Stimulated activated CD4-positive, alpha-beta T cell treated with anti-CD3 and anti-CD28 coated beads, Interleukin-12 subunit alpha, Interleukin-12 subunit beta, amount 100 ng/mL, for 4 hours (primary cell): Measurements from ENCODE around the gene ASIC4.

ENCODE experiments used
- DNase-seq: peaks from one replicate; pipeline ENCODE4 v3.0.0-alpha.2; 2020

Gene ASIC4

GRCh38 chr2:219537657-219538488 is 23.6 kb downstream of the ASIC4 start:
- DNase-seq = no peak

- no peak for DNase-seq
Measured at GRCh38 chr2:219538504-219538951, 24.2 kb downstream of the ASIC4 start.

- DNase-seq = no peak
Measured at GRCh38 chr2:219538956-219539788, 24.9 kb downstream of the ASIC4 start.

GRCh38 chr2:219539926-219540678 is 25.8 kb downstream of the ASIC4 start:
- no peak for DNase-seq

GRCh38 chr2:219540784-219541504 is 26.7 kb downstream of the ASIC4 start:
- no peak for DNase-seq

- peak; percentile 87 for DNase-seq
Measured at GRCh38 chr2:219541611-219542180, 27.4 kb downstream of the ASIC4 start.

GRCh38 chr2:219542931-219543595 is 28.8 kb downstream of the ASIC4 start:
- DNase-seq = no peak

- peak; percentile 92 for DNase-seq
Measured at GRCh38 chr2:219543596-219544358, 29.5 kb downstream of the ASIC4 start, which contains the start of the genes CHPF and TMEM198. Gene CHPF, minus strand, starts transcription at chr2:219543809. Its CDS starts 271 bp downstream, at chr2:219543538. Gene TMEM198, plus strand, starts transcription at chr2:219544028. Its CDS starts 700 bp downstream, at chr2:219544728.

- DNase-seq = no peak
Measured at GRCh38 chr2:219544567-219544966, 30.3 kb downstream of the ASIC4 start.

GRCh38 chr2:219545295-219545942 is 31.1 kb downstream of the ASIC4 start:
- no peak for DNase-seq

GRCh38 chr2:219545943-219546352 is 31.7 kb downstream of the ASIC4 start:
- no peak for DNase-seq

- no peak for DNase-seq
Measured at GRCh38 chr2:219547621-219548020, 33.3 kb downstream of the ASIC4 start.

GRCh38 chr2:219548990-219549389 is 34.7 kb downstream of the ASIC4 start:
- no peak for DNase-seq

GRCh38 chr2:219549619-219550018 is 35.3 kb downstream of the ASIC4 start:
- no peak for DNase-seq

- DNase-seq = no peak
Measured at GRCh38 chr2:219551441-219552381, 37.4 kb downstream of the ASIC4 start.

GRCh38 chr2:219552382-219553167 is 38.3 kb downstream of the ASIC4 start:
- peak; percentile 81 for DNase-seq

GRCh38 chr2:219553168-219553417 is 38.8 kb downstream of the ASIC4 start:
- no peak for DNase-seq

GRCh38 chr2:219553463-219553963 is 39.2 kb downstream of the ASIC4 start:
- no peak for DNase-seq
